ENCODE results near the gene MED15. TPM values are rescaled to one million over a fixed set of nuclear protein-coding genes. Genes with fewer than 3 reads are reported as not detected.

MED15 gene
- total RNA-seq, 1 donor from 2014 or later: 11.4 TPM

- H3K4me3 Mint-ChIP-seq: no peak overlapping the region
- no peak overlapping the region for H3K9ac ChIP-seq
- H3K27ac ChIP-seq: no peak overlapping the region
- H3K9me3 ChIP-seq (ENCODE audit: low read depth): no peaks in the 10 kb centered on the region
- H3K4me1 Mint-ChIP-seq: peaks cover 5% of the 10 kb centered on the region
- TF ChIP-seq CTCF (IDR thresholded peaks at IDR 0.05): no peak
- TF ChIP-seq EZH2 (IDR thresholded peaks at IDR 0.05): no peak
- TF ChIP-seq EZH2phosphoT487 (IDR thresholded peaks at IDR 0.05): no peak
- no peak overlapping the region for H3K4me2 ChIP-seq
- no peaks in the 10 kb centered on the region for H4K20me1 ChIP-seq (ENCODE audit: low read depth)
- no peak for DNase-seq (ENCODE audit: low spot score)
- no peaks in the 10 kb centered on the region for H3K9me3 Mint-ChIP-seq
- H3K4me3 ChIP-seq: no peak overlapping the region
- H3F3A ChIP-seq (ENCODE audit: low read depth): no peaks in the 10 kb centered on the region
- peaks cover 4% of the 10 kb centered on the region for H3K36me3 Mint-ChIP-seq
- H3K36me3 ChIP-seq: no peaks in the 10 kb centered on the region
- no peaks in the 10 kb centered on the region for H3K27me3 ChIP-seq
- H3K27me3 Mint-ChIP-seq (ENCODE audit: insufficient read depth, low read depth): peaks cover 6% of the 10 kb centered on the region
- H2AFZ ChIP-seq (replicated peaks): no peak overlapping the region
- H3K79me2 ChIP-seq (ENCODE audit: low read depth): no peaks in the 10 kb centered on the region
- no peak overlapping the region for H3K27ac Mint-ChIP-seq
- H3K4me1 ChIP-seq: no peaks in the 10 kb centered on the region
These were observed 75.3 kb downstream of the MED15 start for GRCh38 chr22:20582520-20583361.

GRCh38 chr22:20583471-20583922 lies 76.1 kb downstream of the MED15 start:
- Histone ChIP-seq H3F3A (ENCODE audit: low read depth) (no peaks in the 10 kb centered on the region), H3K4me1 (no peaks in the 10 kb centered on the region), H3K79me2 (ENCODE audit: low read depth) (no peaks in the 10 kb centered on the region), H3K27ac (no peak overlapping the region), H3K27me3 (no peaks in the 10 kb centered on the region), H4K20me1 (ENCODE audit: low read depth) (no peaks in the 10 kb centered on the region), H2AFZ (replicated peaks) (no peak overlapping the region), H3K9ac (no peak overlapping the region), H3K36me3 (no peaks in the 10 kb centered on the region), H3K4me3 (no peak overlapping the region), H3K4me2 (no peak overlapping the region), H3K9me3 (ENCODE audit: low read depth) (no peaks in the 10 kb centered on the region)
- Mint-ChIP-seq H3K27me3 (ENCODE audit: insufficient read depth, low read depth) (peaks cover 6% of the 10 kb centered on the region), H3K4me3 (no peak overlapping the region), H3K4me1 (peaks cover 5% of the 10 kb centered on the region), H3K27ac (no peak overlapping the region), H3K9me3 (no peaks in the 10 kb centered on the region), H3K36me3 (peaks cover 4% of the 10 kb centered on the region)
- DNase-seq (ENCODE audit: low spot score): peak; percentile 46
- peak; percentile 48 for TF ChIP-seq CTCF (IDR thresholded peaks at IDR 0.05)
- no peak for TF ChIP-seq EZH2 (IDR thresholded peaks at IDR 0.05)

- no peak overlapping the region for H3K4me3 Mint-ChIP-seq
- no peaks in the 10 kb centered on the region for H3K27me3 ChIP-seq
- no peak overlapping the region for H2AFZ ChIP-seq (replicated peaks)
- H3K4me2 ChIP-seq: no peak overlapping the region
- H3K79me2 ChIP-seq (ENCODE audit: low read depth): no peaks in the 10 kb centered on the region
- H3K36me3 ChIP-seq: no peaks in the 10 kb centered on the region
- no peaks in the 10 kb centered on the region for H3K9me3 ChIP-seq (ENCODE audit: low read depth)
- no peaks in the 10 kb centered on the region for H3K9me3 Mint-ChIP-seq
- H3F3A ChIP-seq (ENCODE audit: low read depth): no peaks in the 10 kb centered on the region
- H3K4me3 ChIP-seq: no peak overlapping the region
- H3K9ac ChIP-seq: no peak overlapping the region
- H4K20me1 ChIP-seq (ENCODE audit: low read depth): no peaks in the 10 kb centered on the region
- peaks cover 5% of the 10 kb centered on the region for H3K4me1 Mint-ChIP-seq
- no peak overlapping the region for H3K27ac Mint-ChIP-seq
- no peak overlapping the region for H3K27ac ChIP-seq
- no peaks in the 10 kb centered on the region for H3K36me3 Mint-ChIP-seq
- no peaks in the 10 kb centered on the region for H3K4me1 ChIP-seq
- H3K27me3 Mint-ChIP-seq (ENCODE audit: insufficient read depth, low read depth): peaks cover 6% of the 10 kb centered on the region
- TF ChIP-seq EZH2 (IDR thresholded peaks at IDR 0.05) (no peak), EZH2phosphoT487 (IDR thresholded peaks at IDR 0.05) (no peak), CTCF (IDR thresholded peaks at IDR 0.05) (no peak)
- DNase-seq (ENCODE audit: low spot score): no peak
These were observed 76.8 kb downstream of the MED15 start for GRCh38 chr22:20584029-20584871.

Data from neural progenitor cell (in vitro differentiated cells).